Tibial nerve (tissue), 4 donors: ENCODE results near the gene CCDC92.

Experiments
- EP300 ChIP-seq, 2 donors: sonication (generic); formaldehyde crosslinking; IDR thresholded peaks; one replicate each; pipeline ENCODE4 v1.6.1; 2017; ENCODE audit warnings: antibody characterized with exemption in 2 of 2, mild to moderate bottlenecking in 1 of 2
- POLR2A ChIP-seq, 2 donors: fragments of 450-650 bp; IDR thresholded peaks; one replicate each; pipeline ENCODE4 v1.6.1; 2017; ENCODE audit warnings: antibody characterized with exemption in 2 of 2, mild to moderate bottlenecking in 2 of 2, moderate library complexity in 2 of 2
- TF ChIP-seq, protein P1 (sequence below), 5 experiments: fragments of 200-600 bp in 3 of 5; fragments of 450-650 bp in 2 of 5; sonication (generic) in 3 of 5; IDR thresholded peaks; one replicate each; pipeline ENCODE4 v1.5.1; 2016 to 2019; ENCODE audit warnings: antibody characterized with exemption in 5 of 5, mild to moderate bottlenecking in 3 of 5, moderate library complexity in 2 of 5

- TF ChIP-seq, protein P1, sequence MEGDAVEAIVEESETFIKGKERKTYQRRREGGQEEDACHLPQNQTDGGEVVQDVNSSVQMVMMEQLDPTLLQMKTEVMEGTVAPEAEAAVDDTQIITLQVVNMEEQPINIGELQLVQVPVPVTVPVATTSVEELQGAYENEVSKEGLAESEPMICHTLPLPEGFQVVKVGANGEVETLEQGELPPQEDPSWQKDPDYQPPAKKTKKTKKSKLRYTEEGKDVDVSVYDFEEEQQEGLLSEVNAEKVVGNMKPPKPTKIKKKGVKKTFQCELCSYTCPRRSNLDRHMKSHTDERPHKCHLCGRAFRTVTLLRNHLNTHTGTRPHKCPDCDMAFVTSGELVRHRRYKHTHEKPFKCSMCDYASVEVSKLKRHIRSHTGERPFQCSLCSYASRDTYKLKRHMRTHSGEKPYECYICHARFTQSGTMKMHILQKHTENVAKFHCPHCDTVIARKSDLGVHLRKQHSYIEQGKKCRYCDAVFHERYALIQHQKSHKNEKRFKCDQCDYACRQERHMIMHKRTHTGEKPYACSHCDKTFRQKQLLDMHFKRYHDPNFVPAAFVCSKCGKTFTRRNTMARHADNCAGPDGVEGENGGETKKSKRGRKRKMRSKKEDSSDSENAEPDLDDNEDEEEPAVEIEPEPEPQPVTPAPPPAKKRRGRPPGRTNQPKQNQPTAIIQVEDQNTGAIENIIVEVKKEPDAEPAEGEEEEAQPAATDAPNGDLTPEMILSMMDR (IDR thresholded peaks at IDR 0.05) = no peak
- TF ChIP-seq EP300 (IDR thresholded peaks at IDR 0.05) = no peak
- TF ChIP-seq POLR2A (IDR thresholded peaks at IDR 0.05) = no peak
Observed at GRCh38 chr12:124018539-124018938, 45.9 kb upstream of the CCDC92 start.
